Esophagus muscularis mucosa (tissue), 4 donors: ENCODE data around the gene ABHD17A. TPM values are rescaled to one million over a fixed set of nuclear protein-coding genes. Genes with fewer than 3 reads are reported as not detected.

Experiments
- DNase-seq: peaks from one replicate; pipeline ENCODE4 v3.0.0-alpha.2; 2017; ENCODE audit errors: extremely low spot score
- H3K27ac ChIP-seq, 4 donors: fragments of 200-600 bp; sonication (generic); replicated peaks in 1 of 4; 1 replicate in 3 of 4; 2 replicates in 1 of 4; pipeline ENCODE4 v1.5.1; 2016 to 2019; ENCODE audit warnings: mild to moderate bottlenecking in 1 of 4
- H3K27me3 ChIP-seq, 4 donors: fragments of 200-600 bp; sonication (generic); one replicate each; pipeline versions ENCODE4 v1.5.1 to v1.6.0; 2016 to 2019
- H3K36me3 ChIP-seq, 4 donors: fragments of 200-600 bp; sonication (generic); one replicate each; pipeline ENCODE4 v1.5.1; 2016 to 2019
- H3K4me1 ChIP-seq, 4 donors: fragments of 200-600 bp; sonication (generic); one replicate each; pipeline ENCODE4 v1.5.1; 2016 to 2019
- H3K4me3 ChIP-seq, 4 donors: fragments of 200-600 bp; sonication (generic); 1 replicate in 2 of 4; 2 replicates in 2 of 4; pipeline ENCODE4 v1.5.1; 2016 to 2019; ENCODE audit warnings: mild to moderate bottlenecking in 4 of 4, moderate library complexity in 1 of 4
- H3K9me3 ChIP-seq, 4 donors: fragments of 200-600 bp; sonication (generic); 1 replicate in 3 of 4; 2 replicates in 1 of 4; pipeline ENCODE4 v1.5.1; 2016 to 2019
- CTCF ChIP-seq, 3 experiments: fragments of 200-600 bp in 2 of 3; fragments of 450-650 bp in 1 of 3; sonication (generic) in 2 of 3; IDR thresholded peaks; one replicate each; pipeline ENCODE4 v1.5.1; 2017 to 2019; ENCODE audit warnings: antibody characterized with exemption in 3 of 3, mild to moderate bottlenecking in 2 of 3, moderate library complexity in 1 of 3
- EP300 ChIP-seq: sonication (generic); formaldehyde crosslinking; IDR thresholded peaks from one replicate; pipeline ENCODE4 v1.6.1; 2017; ENCODE audit warnings: antibody characterized with exemption
- POLR2A ChIP-seq: fragments of 450-650 bp; IDR thresholded peaks from one replicate; pipeline ENCODE4 v1.6.1; 2017; ENCODE audit warnings: antibody characterized with exemption, moderate library complexity, mild to moderate bottlenecking, low read depth
- POLR2AphosphoS5 ChIP-seq, 2 donors: sonication (generic); formaldehyde crosslinking; IDR thresholded peaks; one replicate each; pipeline ENCODE4 v1.6.1; 2017; ENCODE audit warnings: antibody characterized with exemption in 2 of 2
- WGBS: methylation state at CpG from one replicate; pipeline ENCODE4 v1.1.5; 2018; 5-methylcytosine and 5-hydroxymethylcytosine counted together
- intact Hi-C: fragments of 100-400 bp; cut with DNase I; formaldehyde crosslinking; loops from one replicate; pipeline ENCODE4 v1.15.1; 2023
- total RNA-seq, 4 donors: library from RNA; depleted of rRNA; stranded (reverse); fragments of >200 nt; gene quantifications; one replicate each; pipeline versions ENCODE4 v1.1.0 to v1.2.1, GENCODE V29; 2016

Gene ABHD17A
- total RNA-seq, 4 donors from 2014 or later = 89.7 to 125 (median 102) TPM

- peaks cover 26 to 48% (median 36%) of the 10 kb centered on the region in 4 donors for H3K4me1 ChIP-seq
- DNase-seq = no peak
- H3K27me3 ChIP-seq = no peaks in the 10 kb centered on the region
- 70% methylated on average over 13 of the region's 15 CpGs for WGBS
- H3K27ac ChIP-seq = no peak overlapping the region
- peaks cover 0 to 30% (median 22%) of the 10 kb centered on the region in 4 donors for H3K36me3 ChIP-seq
- H3K4me3 ChIP-seq = no peak overlapping the region
- intact Hi-C loops = no loop called here
- H3K9me3 ChIP-seq = no peaks in the 10 kb centered on the region
- no peak for TF ChIP-seq POLR2A
- no peak for TF ChIP-seq EP300
- TF ChIP-seq CTCF (IDR thresholded peaks at IDR 0.05) = no peak
- TF ChIP-seq POLR2AphosphoS5 (IDR thresholded peaks at IDR 0.05) = no peak
These were observed 51.8 kb downstream of the ABHD17A start for GRCh38 chr19:1833540-1833939.

- no peak for DNase-seq
- Histone ChIP-seq H3K27me3 (no peaks in the 10 kb centered on the region), H3K9me3 (no peaks in the 10 kb centered on the region), H3K4me1 (peaks cover 17 to 40% (median 28%) of the 10 kb centered on the region in 4 donors), H3K4me3 (no peak overlapping the region), H3K27ac (no peak overlapping the region), H3K36me3 (peaks cover 11 to 42% (median 34%) of the 10 kb centered on the region in 4 donors)
- WGBS = 90% methylated on average over 14 of the region's 26 CpGs
- no peak for TF ChIP-seq POLR2A
- TF ChIP-seq CTCF (IDR thresholded peaks at IDR 0.05) = no peak
- TF ChIP-seq EP300 = no peak
- TF ChIP-seq POLR2AphosphoS5 (IDR thresholded peaks at IDR 0.05) = no peak
- intact Hi-C loops = no loop called here
These were observed 53.1 kb downstream of the ABHD17A start for GRCh38 chr19:1832046-1832663.

GRCh38 chr19:1830978-1831377, 54.3 kb downstream of the ABHD17A start:
- no peak overlapping the region for H3K4me3 ChIP-seq
- H3K27ac ChIP-seq = no peak overlapping the region
- TF ChIP-seq CTCF (IDR thresholded peaks at IDR 0.05) = no peak
- no peak for TF ChIP-seq EP300
- TF ChIP-seq POLR2AphosphoS5 (IDR thresholded peaks at IDR 0.05) = no peak
- TF ChIP-seq POLR2A = no peak
- peaks cover 11 to 51% (median 45%) of the 10 kb centered on the region in 4 donors for H3K36me3 ChIP-seq
- intact Hi-C loops = no loop called here
- peaks cover 18 to 42% (median 32%) of the 10 kb centered on the region in 4 donors for H3K4me1 ChIP-seq
- WGBS = 96% methylated on average over 3 of the region's 11 CpGs
- no peaks in the 10 kb centered on the region for H3K9me3 ChIP-seq
- no peaks in the 10 kb centered on the region for H3K27me3 ChIP-seq
- no peak for DNase-seq

GRCh38 chr19:1830568-1830967, 54.7 kb downstream of the ABHD17A start:
- no peak overlapping the region for H3K4me3 ChIP-seq
- TF ChIP-seq POLR2AphosphoS5 (IDR thresholded peaks at IDR 0.05) (no peak), CTCF (IDR thresholded peaks at IDR 0.05) (no peak), POLR2A (no peak), EP300 (no peak)
- no peaks in the 10 kb centered on the region for H3K9me3 ChIP-seq
- no peaks in the 10 kb centered on the region for H3K27me3 ChIP-seq
- H3K36me3 ChIP-seq = peaks cover 11 to 55% (median 49%) of the 10 kb centered on the region in 4 donors
- intact Hi-C loops = no loop called here
- H3K27ac ChIP-seq = no peak overlapping the region
- 86% methylated on average over 15 of the region's 15 CpGs for WGBS
- peaks cover 18 to 41% (median 32%) of the 10 kb centered on the region in 4 donors for H3K4me1 ChIP-seq
- DNase-seq = no peak
